NCI-H82 treated with DMSO at 0.1 percent for 48 hours (cell line): Measurements from ENCODE around the gene PRSS37.
"Not testable (repeated sequence)": the region's sequence is repeated elsewhere in the genome, so short reads cannot be mapped to it uniquely, and the experiment has no call there.

Experiments used
- DNase-seq: peaks from one replicate; lab custom pipeline; 2025; ENCODE audit not compliant: unreplicated experiment; lab: John Stamatoyannopoulos, UW

Gene PRSS37, protein sequence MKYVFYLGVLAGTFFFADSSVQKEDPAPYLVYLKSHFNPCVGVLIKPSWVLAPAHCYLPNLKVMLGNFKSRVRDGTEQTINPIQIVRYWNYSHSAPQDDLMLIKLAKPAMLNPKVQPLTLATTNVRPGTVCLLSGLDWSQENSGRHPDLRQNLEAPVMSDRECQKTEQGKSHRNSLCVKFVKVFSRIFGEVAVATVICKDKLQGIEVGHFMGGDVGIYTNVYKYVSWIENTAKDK

DNA sequence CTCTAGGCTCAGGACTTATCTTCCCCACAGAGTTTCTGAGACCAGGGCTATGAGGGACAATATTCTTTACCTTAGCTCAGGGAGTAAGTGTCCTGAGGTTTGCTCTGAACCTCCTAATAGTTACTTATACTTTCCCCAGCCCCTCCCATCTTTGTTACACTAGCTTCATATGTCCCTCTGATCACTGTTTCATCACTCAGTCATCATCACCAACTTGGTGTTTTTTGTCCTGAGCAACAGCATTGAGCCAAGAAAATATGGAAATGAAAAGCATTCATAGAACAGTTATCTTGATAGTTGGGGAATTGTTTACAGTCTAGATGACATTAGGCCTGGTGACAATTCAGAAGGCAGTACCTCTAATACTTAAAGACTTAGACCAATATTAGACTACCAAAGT is at the start of gene PRSS37:
Gene PRSS37 (minus strand): TSS at position 101 of the 400 bp plus-strand sequence. CDS start 436 bp downstream, outside the sequence.
- DNase-seq, result no peak

DNA sequence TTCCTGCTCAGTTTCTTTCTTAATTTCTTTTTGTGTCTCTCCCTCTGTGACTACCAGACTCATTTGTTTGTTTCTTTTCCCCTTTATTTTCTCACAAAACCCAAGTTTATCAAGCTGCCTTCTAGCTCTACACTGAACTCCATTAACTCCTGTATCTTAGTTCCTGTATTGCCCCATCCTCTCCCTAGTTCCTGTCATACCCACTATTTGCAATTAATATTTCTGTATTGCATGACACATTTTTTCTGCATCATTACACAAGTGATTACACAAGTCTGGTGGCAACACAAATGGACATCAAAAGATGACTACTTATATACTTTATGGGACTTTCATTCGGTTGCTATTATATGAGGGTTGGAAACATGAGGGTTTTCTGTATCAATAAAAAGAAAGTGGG is 48.0 kb upstream of the PRSS37 start:
- DNase-seq, result no peak

DNA sequence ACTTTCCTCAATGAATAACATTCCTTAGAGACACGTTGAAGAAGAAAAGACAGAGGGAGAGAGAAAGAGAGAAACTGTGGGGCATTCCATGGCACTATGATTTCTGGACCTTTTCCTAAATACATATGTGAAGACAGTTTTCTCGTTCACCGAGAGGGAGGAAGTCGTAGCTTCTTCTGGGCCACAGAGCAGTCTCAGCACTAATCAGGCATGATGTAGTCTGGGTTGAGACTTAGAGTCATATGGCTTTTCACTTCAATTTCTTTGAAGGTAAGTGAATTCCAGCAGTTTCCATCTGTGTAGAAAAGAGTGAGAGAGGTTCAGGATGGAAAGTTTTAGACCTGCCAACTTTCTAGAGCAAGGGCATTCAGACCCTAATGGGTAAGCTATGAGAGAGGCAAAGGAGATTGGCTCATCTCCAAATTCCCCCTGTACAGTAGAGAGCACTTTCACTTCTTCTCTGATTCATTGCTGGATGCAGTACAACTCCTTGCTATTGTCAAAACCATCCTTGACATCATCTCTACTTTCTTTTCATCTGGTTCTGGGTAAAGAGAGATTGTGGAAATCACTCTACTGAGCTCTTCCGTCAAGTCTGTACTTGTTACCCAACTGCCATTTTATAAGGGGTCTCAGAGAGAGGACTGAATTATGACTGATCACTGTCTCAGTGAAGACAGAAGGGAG is 43.4 kb upstream of the PRSS37 start:
- no peak for DNase-seq

DNA sequence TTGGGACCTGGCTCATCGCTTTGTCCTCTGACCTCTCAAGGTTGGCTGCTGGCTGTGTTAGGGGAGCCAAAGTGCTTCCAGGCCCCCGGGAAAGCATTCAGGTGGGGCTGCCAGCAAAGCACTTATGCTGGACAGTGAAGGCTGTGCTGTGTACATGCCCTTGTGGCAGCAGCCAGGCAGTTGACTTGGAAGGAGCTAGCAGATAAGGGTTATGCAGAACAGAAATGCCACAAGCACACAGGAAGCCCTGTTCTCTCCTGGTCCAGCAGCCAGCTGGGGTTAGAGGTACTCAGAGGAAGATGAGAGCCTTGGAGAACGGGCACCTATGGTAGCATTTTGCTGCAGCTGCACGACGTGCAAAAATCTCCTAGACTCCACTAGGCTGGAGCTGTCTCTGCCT is 39.7 kb upstream of the PRSS37 start:
- no peak for DNase-seq

DNA sequence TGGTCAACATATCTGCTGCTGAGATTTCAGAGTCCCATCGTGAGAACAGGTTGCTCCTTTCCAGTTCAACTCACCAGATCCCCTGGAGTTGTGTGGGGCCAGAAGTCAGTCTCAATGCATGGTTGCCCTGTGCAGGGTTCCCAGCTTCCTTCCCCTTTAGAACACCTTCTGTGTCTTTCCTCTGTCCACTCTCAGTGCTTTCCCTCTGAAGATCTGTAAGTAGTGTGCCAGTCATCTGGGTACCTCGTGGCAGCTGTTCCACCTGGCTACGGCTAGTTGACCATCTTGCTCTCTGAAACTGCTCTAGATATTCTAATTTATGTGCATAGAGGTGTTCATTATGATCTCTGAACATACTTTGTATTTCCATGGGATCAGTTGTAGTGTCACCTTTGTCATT is 36.1 kb upstream of the PRSS37 start:
- DNase-seq, result no peak

DNA sequence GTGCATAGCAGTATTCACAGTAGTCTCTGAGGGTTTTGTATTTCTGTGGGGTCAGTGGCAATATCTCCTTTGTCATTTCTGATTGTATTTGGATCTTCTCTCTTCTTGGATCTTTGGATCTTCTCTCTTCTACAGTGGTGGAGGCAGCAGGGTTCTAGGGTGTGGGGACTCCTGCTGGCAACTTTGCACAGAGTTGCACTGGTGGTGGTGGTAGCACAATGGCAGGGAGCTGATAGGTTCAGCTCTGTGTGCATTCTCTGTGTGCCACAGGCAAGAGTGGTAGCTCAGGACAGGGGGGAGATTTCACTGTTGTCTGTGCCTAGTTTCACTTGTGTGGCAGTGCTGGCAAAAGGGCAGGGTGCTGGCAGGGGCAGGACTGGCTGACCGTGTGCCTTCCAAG is 35.1 kb upstream of the PRSS37 start:
- no peak for DNase-seq

DNA sequence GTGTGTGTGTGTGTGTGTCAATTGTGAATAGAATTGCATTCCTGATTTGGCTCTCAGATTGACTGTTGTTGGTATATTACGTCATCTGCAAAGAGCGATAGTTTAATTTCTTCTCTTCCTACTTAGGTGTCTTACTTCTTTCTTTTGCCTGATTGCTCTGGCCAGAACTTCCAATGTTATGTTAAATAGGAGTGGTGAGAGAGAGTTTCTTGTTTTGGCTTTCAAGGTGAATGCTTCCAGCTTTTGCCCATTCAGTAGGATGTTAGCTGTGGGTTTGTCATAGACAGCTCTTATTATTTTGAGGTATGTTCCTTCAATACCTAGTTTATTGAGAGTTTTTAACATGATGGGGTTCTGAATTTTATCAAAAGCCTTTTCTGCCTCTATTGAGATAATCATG is 34.2 kb upstream of the PRSS37 start:
- DNase-seq, result no peak

DNA sequence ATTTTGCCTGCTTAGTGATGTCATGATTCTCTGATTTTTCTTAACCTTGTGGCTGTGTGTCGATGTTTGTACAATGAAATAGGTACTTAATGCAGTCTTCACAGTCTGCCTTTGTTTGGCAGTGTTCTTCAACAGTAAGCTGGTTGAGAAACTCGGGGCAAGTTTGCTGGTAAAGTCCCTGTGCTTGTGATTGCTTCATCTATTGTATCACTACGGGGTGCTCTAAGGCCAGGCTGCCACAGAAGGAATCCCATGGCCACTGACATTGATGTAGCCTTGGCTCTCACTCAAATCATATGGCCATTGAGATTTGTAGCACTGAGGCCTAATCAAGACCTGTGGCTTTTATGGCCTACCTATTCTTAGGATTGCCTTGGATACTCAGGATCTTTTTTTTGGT is 33.5 kb upstream of the PRSS37 start:
- no peak for DNase-seq

DNA sequence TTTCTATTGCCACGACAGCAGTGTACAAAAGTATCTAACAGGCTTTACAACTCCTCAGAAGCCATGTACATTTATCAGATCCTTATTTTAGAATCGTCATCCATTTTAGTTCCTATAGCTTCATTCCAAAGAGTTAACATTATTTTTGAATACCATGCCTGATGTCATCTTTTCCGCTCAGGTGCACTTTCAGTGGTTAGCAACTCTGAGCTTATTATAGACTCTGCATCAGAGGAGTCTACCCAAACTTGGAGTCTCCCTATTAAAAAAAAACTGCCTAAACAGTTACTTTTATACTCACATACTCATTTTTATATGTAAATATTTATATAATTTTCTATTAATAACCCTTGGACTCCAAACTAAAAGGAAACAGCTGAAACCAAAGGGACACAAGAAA is 31.6 kb upstream of the PRSS37 start:
- DNase-seq, result no peak

DNA sequence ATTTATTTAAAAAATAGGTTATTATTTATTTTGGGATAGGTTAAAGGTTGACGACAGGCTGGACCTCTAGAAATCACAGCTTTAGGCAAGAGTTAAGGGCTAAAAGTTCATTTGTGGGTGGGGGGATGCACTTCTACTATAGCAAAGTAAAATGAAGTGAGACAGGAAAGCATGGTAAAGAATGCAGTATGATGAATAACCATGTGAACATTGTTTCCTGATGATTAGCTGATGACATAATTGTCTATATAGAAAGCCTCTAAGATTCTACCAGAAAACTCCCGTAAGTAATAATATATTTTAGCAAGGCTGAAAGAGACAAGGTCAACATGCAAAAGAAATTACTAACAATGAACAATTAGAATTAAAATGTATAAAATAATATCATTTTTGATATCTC is 25.7 kb upstream of the PRSS37 start:
- no peak for DNase-seq

DNA sequence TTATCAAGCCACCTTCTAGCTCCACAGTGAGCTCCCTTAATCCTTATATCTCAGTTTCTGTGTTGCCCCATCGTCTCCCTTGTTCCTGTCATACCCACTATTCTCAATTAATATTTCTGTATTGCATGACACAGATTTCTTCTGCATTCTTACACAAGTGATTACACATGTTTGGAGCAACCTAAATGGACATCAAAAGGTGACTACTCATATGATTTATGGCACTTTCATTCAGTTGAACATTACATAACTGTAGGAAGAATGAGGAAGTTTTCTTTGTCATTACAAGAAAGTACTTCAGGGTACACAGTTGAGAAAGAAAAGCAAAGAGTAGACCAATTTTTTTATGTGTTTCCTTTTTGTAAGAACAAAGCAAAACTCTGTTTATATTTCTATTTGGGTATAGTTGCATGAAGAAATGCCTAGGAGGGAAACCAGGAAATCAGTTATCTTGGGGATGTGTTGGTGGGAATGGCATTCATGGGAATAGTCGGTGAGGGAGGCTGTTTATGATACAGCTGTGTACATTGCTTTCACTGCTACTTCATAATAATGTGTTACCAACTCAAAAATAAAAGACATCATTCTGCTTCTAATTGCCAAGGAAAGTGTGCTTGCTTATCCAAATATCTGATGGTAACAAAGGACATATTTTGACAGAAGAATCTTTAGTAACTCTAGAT is 23.6 kb upstream of the PRSS37 start:
- no peak for DNase-seq

DNA sequence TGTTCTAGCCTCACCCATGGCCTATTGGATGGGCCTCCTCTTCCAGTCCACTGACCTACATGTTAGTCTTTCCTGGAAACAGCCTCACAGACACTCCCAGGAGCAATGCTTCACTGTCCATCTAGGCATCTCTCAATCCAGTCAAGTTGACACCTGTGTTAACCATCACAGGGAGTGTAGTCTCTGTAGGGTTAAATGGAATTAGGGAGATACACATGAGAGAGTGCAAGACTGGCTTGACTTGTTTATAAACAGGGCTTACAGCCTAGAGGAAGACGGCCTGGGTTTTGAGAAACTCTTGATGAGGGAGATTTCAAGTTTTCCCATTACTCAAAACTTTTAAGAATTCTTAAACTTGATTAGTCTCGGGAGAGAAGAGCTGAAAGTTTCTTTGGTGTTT is 18.9 kb upstream of the PRSS37 start:
- no peak for DNase-seq

DNA sequence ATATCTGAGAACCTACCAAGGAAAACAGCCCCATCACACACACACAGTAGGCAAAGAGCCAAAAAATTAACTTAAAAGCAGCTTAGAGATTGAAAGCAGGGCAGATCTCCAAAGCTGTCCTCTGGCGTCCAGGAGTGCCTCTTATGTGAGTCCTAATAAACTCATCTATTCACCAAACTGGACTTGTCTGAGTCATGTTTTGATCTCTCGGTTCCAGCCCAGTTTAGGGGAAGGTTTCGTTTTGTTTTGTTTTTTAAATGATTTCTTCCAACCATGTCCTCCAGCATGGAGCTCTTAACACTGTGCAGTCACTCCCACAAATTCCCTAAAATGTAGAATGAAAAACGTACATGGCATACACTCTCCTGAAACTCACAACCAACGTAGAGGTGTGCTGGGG is 6.7 kb upstream of the PRSS37 start:
- DNase-seq, result no peak

DNA sequence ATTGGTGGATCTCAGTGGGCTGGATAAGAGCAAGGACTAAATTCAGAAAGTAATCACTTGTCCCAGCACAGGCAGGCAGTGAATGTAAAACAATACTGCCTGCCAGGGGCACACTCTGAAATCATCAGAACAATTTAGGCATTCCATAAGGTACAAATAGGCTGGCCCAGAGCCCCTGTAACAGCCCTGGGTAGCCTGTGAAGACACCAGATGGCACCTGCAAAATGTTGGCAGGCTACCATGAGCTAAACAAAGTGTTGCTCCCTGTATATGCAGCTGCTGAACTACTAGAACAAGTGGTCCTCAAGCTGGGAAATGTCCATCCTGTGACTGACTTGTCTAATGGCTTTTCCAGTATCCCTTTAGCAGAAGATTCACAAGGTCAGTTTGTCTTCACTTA is 3.0 kb upstream of the PRSS37 start:
- no peak for DNase-seq

DNA sequence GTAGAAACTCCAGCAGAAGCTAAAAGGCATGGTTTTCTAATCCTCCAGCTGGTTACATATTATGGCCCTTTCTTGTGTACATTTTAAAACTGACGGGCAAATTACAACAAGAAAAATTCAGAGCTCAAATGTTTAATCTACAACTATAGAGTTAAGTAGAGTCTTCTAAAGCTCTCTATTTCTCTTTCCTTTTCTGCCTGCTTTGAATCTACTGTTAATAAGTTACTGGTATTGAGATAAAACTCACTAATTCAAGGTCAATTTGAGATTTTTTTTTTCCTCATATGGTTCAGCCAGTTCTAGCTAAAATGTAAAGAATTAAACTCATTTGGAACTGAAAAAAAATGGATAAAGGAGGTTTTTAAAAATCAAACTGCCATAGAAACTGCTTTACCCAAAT is 1.6 kb upstream of the PRSS37 start:
- DNase-seq, result no peak

DNA sequence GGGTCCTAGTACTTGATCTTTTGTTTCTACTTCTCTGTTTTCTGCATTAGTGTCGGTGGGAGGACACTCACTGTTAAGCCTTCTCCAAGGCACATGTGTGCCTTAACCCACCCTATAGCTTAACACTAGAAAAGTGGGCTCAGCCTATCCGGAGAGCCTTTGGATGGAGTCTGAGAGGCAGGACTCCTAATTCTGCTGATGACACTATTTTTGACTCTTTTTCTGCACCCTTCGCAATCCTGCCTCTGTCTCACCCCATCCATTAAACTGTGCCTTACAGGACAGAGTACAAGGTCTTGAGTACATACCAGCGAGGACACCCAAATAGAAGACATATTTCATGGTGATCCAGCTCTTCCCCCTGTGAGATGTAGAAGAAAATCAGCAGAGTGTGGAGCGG is 577 bp downstream of the PRSS37 start:
- no peak for DNase-seq

DNA sequence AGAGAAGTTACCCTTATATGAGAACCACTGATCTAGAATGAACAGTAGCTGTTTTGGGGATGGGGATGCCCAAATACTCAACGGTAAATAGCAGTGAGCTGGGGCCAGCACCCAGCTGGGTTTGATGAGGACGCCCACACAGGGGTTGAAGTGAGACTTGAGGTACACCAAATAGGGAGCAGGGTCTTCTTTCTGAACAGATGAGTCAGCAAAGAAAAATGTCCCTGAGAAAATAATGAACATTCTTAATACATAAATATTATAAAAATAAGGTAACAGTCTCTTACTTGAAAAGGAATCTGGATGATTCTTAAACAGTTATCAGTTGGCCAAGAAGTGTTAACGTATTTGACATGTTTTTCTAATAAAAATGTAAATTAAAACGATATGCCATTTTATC is 2.0 kb downstream of the PRSS37 start:
- DNase-seq, result no peak

DNA sequence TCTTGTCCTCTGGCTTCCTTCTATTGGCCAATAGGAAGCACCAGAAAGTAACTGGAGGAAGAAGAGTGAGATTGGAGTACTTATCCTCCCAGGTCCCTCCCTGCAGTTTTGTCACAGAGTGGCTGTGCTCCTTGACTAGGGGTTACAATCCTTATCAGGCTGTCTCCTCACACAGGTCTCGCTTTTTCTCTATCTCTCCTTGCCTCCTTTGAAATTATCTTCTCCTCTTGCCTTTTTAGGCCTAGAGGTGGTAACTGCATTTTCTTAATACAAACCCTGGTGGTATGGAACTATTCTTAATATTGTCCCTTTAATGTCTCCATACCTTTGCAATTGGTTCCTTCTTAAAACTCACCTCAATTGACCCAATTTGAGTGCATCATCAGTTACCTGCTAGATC is 2.7 kb downstream of the PRSS37 start:
- no peak for DNase-seq

DNA sequence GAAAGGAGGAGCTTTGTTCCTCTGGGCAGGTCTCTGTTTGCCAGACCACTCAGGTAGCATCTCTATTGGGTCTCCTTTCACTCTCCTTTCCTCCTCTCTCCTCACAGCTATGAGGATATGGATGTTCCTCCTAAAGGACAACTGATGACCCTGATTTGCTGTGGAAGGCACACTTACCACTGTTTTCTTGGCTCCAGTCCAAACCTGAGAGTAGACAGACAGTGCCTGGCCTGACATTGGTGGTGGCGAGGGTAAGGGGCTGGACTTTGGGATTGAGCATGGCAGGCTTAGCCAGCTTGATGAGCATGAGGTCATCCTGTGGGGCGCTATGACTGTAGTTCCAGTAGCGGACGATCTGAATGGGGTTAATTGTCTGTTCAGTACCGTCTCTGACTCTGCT is 3.6 kb downstream of the PRSS37 start:
- no peak for DNase-seq

DNA sequence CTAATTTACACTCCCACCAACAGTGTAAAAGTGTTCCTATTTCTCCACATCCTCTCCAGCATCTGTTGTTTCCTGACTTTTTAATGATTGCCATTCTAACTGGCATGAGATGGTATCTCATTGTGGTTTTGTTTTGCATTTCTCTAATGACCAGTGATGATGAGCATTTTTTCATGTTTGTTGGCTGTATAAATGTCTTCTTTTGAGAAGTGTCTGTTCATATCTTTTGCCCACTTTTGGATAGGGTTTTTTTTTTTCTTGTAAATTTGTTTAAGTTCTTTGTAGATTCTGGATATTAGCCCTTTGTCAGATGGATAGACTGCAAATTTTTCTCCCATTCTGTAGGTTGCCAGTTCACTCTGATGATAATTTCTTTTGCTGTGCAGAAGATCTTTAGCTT is 18.9 kb downstream of the PRSS37 start:
- not testable (repeated sequence) for DNase-seq

DNA sequence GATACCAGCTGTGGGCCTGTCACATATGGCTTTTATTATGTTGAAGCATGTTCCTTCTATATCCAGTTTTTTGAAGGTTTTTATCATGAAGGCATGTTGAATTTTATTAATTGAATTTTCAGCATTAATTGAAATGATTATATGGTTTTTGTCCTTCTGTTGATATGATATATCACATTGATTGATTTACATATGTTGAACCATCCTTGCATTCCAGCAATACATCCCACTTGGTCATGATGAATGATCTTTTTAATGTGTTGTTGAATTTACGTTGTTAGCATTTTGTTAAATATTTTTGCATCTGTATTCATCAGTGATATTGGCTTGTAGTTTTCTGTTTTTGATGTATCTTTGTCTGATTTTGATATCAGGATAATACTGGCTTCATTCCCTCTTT is 21.2 kb downstream of the PRSS37 start:
- DNase-seq, result no peak

DNA sequence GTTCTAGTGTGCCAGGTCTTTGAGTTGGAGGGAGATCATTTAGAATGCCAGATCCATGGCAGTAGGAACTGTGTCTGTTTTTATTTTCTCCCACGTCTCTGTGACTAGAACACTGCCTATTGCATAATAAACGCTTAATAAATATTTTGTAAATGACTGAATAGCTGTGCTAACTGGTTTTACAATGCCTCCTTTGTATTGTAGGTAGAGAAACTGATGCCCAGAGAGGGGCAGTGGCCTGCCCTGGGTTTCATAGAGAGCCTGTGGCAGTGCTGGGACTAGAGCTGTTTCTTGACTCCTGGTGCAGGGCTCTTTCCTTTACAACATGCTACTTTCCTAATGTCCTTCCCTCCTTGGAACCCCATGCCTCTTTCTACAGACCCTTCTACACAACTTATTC is 48.8 kb downstream of the PRSS37 start:
- no peak for DNase-seq

DNA sequence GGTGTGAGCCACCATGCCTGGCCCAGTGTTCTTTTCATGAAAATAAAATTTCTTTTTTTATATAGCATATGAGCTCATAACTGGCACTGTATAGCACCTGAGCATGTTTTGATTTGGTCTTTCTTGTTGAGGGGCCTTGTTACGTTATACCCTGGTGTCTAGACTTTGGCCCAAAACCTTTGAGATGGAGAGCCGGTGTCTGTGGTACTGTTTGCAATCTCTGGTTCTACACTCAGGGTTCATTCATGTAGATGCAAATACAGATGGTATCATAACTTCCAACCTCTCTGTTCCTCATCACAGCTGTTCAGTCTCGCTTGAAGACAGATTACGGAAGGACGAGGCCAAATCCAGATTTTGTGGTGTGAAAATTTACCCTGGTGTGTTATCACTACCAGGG is 51.4 kb downstream of the PRSS37 start, which contains the start of gene TAS2R5:
Gene TAS2R5 (plus strand): TSS at position 301 of the 400 bp plus-strand sequence. CDS start 145 bp downstream, outside the sequence.
- DNase-seq, result no peak
